Eye (tissue), 1 donor: ENCODE measurements around the gene THOC6.
"Not testable (repeated sequence)": the region's sequence is repeated elsewhere in the genome, so short reads cannot be mapped to it uniquely, and the experiment has no call there.

Experiments
- DNase-seq: peaks from one replicate; pipeline ENCODE4 v3.0.0-alpha.2; 2015

THOC6 gene

DNA sequence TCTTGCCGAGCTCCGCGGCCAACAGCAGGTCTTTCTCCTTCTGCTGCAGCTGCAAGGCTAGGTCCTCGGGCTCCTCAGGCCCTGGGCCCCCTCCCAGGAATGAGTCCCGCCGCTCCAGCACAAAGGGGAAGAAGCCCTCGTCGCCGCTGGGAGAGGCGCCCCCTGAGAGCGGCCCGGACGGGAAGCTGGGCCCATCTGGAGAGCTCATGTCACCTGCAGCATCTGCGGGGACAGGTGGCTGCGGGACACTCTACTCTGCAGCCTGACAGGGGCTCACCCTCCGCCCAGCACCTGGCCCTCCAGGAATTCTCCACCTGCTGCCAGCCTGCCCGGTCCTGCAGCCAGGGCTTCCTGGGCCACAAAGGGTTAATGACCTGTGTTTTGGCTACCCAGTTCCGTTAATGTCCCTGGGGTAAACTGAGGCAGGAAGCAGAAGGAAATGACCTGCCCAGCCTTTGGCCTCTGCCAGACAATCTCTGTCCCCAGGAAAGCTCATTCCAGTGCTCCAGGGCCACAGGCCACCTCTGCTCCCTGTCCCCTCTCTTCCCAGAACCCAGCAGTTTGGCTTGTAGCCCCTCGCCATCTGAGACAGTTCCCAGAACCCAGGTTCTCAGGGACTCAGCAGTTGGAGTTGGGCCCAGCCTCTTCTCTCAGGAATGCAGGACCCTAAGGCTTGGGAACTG, 11.6 kb downstream of the THOC6 start:
- peak; percentile 11 for DNase-seq

DNA sequence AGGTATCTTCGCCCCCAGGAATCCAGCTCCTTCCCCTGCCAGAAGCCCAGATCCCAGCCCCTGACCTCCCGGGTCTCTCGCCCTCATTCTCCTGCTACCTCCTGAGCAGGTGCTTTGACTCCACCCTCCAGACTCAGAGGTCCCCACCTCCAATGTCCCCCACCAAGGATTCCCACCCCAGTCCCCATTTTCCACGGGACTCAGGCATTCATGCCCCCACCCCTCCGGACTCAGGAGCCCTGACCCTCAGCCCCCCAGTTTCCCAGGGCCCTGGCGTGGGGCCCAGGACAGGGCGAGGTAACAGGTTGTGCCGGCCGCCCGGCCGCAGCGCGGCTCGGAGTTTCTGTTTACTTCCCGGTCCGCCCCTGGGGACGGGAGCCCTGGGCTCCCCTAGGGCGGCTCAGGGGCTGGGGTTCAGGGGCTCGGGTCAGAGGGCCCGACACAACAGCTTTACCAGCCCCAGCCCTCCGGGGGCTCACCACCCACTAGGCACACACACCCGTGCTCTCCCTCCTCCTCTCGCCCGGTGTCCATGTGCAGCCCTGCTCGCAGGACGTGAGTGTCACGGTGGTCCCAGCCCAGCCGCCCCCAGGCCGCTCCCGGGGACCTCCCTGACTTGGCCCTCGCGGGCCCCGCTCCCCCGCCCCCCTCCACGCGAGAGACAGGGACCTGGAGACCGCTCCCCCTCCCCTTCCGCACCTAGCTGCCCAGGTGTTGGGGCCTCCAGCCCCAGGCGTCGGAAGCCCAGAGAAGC, 12.3 kb downstream of the THOC6 start:
- no peak for DNase-seq

DNA sequence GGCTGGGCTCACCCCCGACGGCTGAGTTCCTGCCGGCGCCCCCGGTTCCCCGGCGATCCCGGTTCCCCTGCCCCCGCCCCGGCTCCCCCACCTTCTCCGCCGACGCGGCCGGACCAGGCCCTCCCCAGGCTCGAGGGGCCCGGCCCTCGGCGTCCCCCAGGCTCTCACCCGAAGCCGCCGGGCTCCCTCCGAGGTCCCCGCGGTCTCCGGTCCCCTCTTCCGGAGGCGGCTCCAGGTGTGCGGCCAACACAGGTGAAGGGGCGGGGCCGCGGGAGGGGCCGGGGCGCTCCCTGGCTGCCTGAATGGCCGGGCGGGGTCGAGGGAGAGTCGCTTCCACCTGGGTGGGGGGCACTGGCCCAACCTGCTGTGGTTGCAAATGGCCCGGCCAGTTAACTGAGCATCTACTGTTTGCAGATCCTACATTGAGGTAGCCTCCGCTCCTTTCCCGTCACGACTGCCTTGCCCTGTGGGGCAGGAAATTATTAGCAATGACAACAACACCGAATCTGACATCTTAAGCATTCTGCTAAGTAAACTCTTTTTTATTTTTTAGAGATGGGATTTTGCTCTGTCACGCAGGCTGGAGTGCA, 13.0 kb downstream of the THOC6 start, which contains the start of gene BICDL2:
BICDL2 (minus strand) TSS at position 219 of the 590 bp plus-strand sequence. CDS start 1,448 bp downstream, outside the sequence.
- DNase-seq, result no peak

DNA sequence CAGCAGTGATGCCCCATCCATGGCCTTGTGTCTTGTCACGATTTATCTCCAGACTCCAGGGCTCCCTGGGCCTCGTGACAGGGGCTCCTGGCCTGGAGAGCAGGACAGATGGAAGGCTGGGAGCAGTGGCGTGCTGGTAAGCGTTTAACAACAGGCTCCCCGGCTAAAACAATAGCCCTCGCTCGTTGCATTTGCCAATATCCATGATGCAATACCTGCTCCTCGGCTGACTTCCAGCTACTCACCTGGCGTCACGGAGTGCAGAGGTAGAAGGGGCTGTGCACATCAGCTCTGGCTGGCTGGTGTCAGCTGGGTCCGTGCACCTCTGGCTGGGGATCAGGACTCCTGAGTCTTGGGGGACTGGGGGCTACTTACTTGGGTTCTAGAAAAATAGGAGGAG, 14.4 kb downstream of the THOC6 start:
- no peak for DNase-seq

DNA sequence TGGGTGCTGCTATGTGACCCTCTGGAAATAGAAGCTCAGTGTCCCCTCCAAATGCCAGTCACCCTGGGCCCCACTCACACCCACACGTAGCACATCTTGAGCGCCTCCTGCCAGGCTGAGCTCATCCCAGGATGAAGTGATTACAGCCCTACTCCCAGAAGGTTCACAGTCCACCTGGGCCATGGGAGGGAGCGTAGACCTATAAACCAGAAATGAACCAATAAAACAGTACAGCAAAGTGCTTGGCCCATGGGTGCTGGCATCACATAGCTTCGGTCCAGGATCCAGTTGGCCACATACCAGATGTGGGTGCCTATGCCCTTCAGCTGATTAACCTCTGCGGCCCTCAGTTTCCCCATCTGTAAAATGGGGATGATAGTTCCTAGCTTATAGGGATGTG, 15.1 kb downstream of the THOC6 start:
- DNase-seq, result no peak

DNA sequence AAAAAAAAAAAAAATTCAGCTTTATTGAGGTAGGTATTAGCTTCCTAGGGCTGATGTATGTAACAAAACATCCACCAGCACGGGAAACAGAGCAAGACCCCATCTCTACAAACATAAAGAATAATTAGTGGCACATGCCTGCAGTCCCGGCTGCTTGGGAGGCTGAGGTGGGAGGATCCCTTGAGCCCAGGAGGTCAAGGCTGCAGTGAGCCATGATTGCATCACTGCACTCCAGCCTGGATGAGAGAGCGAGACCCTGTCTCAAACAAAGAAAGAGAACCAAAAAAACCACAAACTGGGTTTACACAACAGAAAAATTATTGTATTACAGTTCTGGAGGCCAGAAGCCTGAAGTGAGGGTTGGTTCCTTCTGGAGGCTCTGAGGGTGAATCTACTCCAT, 18.5 kb downstream of the THOC6 start:
- DNase-seq, result no peak

DNA sequence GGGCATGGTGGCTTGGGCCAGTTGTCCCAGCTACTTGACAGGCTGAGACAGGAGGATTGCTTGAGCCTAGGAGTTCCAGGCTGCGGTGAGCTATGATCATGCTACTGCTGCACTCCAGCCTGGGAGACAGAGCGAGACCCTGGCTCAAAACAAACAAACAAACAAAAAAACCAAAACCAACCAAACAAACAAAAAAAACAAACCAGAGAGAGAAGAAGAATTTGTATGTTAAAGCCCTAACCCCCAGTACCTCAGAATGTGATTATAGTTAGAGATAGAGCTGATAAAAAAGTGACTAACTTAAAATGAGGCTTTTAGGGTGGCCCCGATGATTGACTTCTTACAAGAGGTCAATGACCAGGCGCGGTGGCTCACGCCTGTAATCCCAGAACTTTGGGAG, 20.9 kb downstream of the THOC6 start:
- DNase-seq, result no peak

DNA sequence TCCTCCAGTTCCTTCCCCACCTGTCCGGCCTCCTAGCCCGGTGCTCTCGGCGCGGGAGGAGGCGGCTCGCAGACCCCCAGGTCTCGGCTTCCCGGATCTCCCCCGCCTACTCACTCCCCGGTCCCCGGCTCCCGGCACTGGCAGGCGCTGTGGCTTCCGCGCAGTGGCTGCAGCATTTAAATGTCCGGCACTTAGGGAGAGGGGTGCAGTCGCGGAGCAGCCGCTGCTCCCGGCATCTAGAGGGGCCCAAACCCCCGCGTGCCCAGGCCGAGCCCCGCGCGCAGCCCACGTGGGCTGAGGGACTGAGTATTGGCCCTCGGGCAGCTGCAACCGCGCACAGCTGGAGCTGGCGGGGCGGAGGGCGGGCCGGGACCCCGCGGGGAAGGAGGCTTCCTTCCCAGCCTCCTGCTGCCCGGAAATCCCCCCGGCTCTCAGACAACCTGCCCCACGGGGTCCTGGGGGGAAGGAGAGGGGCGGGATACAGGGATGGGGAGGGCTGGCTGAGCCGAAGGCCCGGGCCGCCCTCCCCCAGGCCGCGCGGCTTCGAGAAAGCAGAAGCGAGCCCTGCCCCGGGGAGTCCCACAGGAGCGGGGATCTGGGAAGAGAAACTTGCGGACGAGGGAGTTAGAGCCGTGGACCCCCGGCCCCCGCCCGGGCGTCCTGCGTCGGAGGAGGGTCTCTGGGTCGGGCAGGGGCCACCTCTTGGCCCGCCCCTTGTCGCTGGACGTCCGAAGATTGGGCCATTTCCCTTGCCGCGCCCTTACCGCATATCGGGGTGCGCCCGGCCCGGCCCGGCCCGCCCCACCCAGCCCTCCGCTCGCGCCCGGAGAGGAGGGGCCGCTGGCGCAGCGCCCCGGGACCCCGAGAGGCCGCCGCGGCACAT, 22.2 kb downstream of the THOC6 start, which contains the start of gene MMP25:
MMP25 (plus strand) TSS at position 804 of the 883 bp plus-strand sequence. CDS start 357 bp downstream, outside the sequence.
- peak; percentile 60 for DNase-seq

DNA sequence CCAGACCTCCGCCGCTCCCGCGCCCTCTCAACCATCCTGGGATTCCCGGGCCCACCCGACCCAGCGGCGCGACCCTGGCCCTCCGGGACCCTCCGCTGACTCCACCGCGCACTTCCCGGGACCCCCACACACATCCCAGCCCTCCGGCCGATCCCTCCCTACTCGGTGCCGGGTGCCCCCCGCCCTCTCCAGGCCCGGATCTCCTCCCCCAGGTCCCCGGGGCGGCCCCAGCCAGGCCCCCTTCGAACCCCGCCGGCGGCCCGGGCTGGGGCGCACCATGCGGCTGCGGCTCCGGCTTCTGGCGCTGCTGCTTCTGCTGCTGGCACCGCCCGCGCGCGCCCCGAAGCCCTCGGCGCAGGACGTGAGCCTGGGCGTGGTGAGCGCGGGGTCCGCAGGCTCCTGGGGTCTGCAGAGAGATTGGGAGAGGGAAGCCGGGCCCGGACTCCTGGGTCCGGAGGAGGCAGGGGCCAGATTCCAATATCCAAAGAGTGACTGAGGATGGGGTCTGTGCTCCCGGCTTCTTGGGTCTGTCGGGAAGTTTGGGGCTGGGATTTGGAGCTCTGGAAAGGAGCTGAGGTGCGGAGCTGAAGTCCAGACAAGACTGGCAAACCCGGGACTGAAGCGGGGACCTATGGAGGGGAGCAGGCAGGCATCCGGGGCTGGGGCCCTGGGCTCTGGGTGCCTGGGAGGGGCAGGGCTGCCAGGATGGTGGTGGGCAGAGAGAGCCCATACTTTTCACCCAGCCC, 23.0 kb downstream of the THOC6 start:
- DNase-seq, result peak; percentile 25

DNA sequence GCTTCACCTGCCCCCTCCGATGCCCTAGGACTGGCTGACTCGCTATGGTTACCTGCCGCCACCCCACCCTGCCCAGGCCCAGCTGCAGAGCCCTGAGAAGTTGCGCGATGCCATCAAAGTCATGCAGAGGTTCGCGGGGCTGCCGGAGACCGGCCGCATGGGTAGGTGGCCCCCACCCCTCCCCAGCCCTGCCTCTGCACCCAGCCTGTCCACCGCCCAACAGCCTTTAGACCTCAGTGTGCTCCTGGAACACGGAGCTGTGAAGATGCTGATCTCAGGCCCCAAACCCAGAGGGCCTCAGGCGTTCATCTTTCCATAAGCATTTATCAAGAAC, 23.5 kb downstream of the THOC6 start:
- no peak for DNase-seq

DNA sequence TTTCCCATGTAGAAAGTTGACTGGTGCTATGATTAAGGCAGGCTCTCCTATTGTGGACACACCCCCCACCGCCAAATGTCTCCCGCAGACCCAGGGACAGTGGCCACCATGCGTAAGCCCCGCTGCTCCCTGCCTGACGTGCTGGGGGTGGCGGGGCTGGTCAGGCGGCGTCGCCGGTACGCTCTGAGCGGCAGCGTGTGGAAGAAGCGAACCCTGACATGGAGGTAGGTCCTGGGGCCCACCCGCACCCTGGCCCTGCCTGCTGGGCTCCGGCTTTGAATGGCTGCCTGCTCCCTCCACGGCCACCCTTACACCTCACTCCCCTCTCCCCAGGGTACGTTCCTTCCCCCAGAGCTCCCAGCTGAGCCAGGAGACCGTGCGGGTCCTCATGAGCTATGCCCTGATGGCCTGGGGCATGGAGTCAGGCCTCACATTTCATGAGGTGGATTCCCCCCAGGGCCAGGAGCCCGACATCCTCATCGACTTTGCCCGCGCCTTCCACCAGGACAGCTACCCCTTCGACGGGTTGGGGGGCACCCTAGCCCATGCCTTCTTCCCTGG, 26.2 kb downstream of the THOC6 start:
- DNase-seq, result no peak

DNA sequence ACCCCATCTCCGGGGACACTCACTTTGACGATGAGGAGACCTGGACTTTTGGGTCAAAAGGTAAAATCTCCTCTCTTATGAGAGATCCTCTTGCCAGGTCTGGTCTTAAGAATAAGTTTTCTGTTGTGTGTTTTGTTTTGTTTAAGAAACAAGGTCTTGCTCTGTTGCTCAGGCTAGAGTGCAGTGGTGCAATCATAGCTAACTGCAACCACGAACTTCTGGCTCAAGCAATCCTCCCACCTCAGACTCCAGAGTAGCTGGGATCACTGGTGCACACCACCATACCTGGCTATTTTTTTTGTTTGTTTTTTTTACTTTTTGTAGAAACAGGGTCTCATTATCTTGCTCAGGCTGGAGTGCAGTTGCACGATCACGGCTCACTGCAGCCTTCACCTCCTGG, 26.7 kb downstream of the THOC6 start:
- no peak for DNase-seq

DNA sequence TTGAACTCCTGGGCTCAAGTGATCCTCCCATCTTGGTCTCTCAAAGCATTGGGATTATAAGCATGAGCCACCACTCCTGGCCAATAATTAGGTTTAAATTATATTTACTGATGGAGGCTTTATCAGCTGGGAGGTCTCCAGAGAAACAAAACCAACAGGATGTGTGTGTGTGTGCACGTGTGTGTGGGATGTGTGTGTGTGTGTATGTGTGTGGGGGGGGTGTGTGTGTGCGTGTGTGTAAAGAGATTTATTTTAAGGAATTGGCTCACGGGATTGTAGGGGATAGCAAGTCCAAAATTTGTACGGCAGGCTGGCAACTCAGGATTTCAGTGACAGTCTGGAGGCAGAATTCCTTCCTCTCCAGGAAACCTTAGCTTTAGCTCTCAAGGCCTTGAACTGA, 27.2 kb downstream of the THOC6 start:
- DNase-seq, result no peak

DNA sequence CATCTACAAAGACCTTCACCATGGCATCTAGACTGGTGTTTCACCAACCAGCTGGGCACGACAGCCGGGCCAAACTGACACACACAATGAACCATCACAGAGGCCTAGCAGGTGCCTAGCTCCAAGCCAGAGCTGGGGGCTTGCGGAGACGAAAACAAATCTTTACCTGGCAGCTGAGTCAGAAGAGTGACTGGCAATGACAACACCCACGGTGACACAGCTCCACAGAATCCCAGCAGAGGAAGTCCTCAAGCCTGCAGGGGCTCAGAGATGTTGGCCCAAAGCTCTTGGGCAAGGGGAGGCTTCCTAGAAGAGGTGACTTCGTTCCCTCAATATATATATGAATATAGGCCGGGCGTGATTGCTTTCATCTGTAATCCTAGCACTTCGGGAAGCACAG, 27.7 kb downstream of the THOC6 start:
- no peak for DNase-seq

DNA sequence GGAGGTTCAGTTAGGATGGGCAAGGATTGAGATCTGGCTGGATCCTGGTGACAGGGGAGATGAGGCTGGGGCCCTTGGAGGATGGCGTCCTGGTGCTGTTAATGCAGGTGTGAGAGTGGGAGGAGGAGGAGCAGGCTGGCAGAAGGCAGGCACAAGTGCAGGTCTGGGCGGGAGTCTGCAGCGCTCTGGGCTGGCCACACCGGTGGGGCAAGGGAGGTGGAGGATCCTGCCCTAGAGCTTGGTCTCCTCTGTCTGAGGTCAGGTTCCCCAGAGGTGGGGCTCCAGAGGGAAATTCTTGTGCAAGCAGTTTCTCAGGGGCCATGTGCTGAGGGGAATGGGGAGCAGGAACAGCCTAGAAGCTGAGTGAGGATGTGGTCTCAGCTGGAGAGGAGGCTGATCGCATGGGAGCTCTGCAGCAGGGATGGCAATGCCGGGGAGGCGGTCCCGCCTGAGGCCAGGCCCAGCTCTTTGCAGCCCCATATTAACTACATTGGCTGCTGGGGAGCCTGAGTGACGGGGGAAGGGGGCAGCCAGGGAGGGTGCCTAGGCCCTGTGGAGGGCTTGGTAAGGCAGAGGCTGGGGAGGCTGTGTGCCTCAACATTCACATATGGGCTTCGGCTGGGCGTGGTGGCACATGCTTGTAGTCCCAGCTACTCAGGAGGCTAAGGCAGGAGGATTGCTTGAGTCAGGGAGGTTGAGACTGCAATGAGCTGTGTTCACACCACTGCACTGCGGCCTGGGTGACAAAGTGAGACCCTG, 28.9 kb downstream of the THOC6 start:
- DNase-seq, result not testable (repeated sequence)

DNA sequence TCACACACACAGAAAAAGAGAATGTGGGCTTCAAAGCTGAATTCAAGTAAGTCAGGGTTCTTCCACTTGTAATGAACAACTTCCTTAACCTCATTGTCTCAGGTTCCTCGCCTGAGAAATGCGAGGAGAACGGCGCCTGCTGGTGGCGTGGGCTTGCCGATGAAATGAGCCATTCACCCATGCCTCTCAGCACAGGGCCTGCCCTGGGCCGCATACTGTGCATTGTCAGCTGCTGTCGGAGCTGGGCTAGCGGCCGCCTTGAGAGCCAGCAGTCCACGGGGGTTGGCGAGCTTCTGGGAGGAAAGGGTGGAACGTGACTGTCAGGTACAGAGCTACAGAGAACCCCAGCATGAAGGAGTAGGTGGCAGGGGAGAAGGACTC, 29.5 kb downstream of the THOC6 start:
- DNase-seq, result not testable (repeated sequence)

DNA sequence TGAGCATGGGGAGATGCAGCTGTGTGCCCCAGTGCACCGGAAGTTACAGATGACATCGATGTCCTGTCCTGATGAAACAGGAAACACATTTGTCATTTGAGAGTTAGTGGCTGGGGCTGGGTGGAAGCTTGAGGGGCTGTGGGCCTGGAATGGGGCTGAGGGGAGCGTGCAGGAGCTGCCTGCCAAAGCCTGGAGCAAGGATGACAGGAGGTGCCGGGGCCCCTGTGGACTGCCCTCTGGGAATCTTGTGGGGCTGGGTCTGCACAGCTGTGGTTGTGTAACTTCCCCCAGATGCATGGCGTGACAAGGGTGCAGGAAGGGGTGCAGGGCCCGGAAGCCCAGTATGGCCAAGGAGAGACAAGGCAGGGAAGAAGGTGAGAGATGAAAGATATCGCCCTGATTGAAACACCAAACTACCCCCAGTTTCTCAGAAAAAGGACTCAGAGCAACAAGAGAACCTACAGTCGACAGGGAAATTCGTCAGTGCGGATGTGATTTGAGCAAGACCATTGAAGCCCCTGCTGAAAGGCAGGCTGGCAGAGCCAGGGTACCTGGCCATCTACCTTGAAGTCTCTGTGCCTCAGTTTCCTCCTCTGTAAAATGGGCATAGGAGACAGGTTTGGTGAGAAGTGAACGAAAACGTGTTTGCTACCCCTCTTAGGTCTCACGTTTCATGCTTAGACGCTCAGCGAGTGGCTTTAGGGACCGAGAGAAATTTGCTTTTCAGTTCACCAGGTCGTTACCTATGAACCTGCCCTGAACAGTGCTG, 31.3 kb downstream of the THOC6 start:
- no peak for DNase-seq

DNA sequence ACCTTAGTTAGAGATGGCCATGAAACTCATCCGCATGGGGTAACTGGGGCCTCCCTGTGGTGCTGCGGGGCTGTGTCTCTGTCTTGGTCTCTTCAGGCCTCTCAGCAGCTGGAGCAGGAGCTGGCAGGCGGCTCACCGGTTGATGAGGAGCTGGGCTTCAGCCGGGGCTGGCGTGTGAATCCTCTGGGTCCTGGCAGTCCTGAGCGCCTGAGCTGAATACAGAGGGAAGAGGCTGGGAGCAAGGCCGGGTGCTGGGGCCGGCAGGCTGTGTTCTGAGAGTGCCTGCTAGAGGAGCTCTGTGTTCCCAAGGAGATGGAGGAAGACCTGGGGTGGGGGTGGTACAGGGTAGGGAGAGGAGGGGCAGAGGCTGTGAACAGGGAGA, 31.9 kb downstream of the THOC6 start:
- not testable (repeated sequence) for DNase-seq

DNA sequence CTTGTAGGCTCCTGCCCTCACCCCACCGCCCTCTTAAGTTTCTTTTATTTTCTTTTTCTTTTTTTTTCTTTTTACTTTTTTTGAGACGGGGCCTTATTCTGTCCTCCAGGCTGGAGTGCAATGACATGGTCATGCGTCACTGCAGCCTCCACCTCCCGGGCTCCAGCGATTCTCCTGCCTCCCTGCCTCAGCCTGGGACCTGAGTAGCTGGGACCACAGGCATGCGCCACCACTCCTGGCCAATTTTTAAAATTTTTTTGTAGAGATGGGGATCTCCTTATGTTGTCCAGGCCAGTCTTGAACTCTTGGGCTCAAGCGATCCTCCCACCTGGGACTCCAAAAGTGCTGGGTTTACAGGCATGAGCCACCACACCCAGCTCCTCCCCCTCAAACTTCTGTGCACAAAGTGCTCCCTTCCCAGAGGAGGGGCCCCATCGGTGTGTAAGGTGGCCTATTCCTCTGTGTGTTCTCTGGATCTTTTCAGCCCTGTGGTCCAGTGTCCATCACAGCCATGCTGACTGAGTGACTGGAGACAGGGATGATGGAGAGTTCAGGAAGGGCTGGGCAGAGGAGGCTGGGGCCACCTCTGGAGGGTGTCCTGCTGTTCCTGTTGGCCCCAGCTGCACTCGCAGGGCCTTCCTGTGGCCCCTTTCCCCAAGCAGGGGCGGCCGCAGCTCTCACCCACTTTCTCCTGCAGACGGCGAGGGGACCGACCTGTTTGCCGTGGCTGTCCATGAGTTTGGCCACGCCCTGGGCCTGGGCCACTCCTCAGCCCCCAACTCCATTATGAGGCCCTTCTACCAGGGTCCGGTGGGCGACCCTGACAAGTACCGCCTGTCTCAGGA, 32.7 kb downstream of the THOC6 start:
- no peak for DNase-seq
